Activated T-helper 1 cell treated with Interleukin-2 at 50 U/mL for 16 hours (primary cell): ENCODE results near the gene ZNF185.
"Not testable (repeated sequence)": the region's sequence is repeated elsewhere in the genome, so short reads cannot be mapped to it uniquely, and the experiment has no call there.

Experiments used
- DNase-seq: peaks from one replicate; pipeline ENCODE4 v3.0.0-alpha.2; 2020; ENCODE audit warnings: low read depth

Gene ZNF185

DNA sequence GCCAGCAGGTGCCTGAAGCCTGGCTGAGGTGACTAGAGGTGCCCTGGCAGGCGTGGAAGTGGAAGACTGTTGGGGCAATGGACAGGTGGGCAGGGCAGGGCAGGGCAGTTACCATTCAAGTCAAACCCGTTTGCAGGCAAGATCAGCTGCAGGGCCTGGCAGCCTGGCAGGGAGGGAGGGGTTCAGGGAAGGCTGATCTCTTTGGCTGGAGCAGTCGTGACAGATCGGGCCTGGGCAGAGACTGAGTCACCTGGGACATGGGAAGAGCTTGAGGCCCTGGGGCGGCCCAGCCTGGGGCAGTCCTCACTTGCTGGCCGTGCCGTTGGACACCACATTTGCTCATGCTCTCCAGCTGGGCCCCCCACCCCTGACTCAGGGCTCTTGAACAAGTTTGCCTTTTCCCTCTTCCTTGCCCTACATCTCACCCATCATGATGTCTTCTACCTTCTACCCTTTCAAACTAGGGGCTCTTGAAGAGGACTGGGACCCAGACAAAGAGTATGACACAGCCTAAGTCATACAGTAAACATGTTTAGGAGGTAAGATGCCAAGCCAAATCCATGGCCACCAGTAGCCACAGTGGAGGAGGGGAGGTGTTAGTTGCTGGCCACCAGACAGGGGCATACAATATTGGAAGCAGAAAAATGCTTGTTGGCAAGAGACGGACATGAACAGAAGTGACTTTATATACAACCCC lies 2.0 kb upstream of the ZNF185 start:
- DNase-seq = no peak

DNA sequence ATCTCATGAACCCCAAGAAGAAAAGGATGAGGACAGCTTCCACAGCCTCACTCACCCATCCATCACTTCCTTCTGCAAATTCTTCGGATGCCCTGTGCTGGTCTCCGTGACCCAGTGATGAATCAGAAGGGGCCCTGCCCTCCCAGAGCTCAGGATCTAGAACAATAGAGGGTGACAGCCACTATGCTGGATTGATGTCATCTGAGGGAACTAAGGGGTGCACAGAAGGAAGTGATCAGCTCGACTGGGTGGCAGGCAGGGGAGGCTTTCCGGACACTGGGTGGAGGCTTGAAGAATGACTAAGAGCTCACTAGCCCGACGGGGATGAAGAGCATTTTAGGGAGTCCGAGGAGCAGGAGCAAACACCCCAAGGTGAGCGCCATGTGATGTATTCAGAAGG lies 1.4 kb upstream of the ZNF185 start:
- no peak for DNase-seq

DNA sequence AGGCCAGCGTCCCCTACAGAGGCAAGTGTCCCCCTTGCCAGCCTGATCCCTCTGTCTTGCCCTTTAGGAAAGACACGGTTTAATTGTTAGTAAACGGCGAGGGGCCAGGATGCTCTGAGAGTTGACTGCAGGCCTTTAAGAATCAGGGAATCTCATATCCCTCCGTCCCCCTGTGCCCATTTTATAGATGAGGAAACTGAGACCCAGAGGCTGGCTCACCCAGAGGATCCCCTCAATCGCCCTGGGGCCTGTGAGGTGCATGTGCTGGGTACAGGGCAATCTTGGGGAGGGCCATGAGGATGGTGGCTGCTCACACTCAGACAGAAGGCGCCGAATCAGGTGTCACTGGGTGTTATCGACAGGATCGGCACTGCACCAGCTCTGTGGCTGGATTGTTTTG lies 575 bp downstream of the ZNF185 start:
- DNase-seq = no peak

- no peak for DNase-seq
Measured at GRCh38 chrX:152899111-152899873, 1.4 kb downstream of the ZNF185 start.

DNA sequence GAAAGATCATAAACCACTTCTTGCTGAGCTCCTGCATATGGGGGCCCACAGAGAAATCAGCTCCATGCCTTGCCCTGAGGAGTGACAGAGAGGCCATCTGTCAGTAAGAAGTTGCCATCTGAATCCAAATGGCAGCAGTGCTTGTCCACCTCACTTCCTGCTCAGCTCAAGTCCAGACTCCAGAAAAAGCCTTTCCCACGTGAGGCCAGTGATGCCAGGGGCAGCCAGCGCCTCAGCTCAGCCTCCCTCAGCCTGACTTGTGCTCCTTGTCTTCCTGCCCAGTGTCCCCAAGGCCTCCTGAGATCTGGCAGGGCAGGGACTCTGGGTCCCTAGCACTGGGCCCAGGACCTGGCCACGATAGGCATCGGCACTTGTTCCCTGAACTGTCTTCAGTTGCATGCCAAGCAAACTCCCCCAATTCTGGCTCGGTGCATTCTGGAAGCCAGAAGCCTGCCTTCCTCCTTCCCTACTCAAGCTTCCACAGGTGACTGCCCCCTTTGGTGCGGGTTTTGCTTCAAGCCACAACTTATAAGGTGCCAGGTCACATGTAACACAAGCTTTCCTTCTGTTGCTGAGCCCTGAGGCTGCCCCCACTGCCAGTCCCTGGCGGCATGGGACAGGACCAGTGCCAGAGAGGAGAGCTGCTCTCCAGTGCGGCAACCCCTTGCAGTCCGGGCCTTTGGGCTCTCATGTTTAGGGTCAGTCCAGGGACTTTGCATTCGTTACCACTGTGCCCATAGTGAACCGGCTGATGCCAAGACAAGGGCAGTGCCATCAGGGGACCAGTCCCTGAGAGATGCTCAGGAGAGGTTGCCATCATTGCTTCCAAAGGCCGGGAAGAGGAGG lies 2.2 kb downstream of the ZNF185 start:
- DNase-seq = no peak

DNA sequence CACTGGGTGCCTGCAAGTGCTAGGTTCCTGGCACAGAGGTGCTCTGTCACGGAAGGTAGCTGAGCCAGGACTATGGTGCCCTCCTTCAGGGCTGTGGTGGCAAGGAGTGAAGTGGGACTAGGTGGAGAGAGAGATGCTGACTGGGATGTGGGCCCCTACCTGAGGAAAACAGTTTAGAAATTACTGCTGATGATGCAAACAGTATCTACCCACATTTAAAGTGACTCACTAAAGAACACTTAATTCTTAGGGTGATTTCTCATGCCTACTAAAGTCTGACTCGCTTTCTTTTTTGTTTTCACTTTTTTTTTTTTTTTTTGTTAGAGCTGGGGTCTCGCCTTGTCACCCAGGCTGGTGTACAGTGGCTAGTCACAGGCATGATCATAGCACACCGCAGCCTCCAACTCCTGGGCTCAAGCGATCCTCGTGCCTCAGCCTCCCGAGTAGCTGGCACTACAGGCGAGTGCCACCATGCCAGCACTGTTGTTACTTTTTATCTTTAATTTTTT lies 3.1 kb downstream of the ZNF185 start:
- DNase-seq = no peak

DNA sequence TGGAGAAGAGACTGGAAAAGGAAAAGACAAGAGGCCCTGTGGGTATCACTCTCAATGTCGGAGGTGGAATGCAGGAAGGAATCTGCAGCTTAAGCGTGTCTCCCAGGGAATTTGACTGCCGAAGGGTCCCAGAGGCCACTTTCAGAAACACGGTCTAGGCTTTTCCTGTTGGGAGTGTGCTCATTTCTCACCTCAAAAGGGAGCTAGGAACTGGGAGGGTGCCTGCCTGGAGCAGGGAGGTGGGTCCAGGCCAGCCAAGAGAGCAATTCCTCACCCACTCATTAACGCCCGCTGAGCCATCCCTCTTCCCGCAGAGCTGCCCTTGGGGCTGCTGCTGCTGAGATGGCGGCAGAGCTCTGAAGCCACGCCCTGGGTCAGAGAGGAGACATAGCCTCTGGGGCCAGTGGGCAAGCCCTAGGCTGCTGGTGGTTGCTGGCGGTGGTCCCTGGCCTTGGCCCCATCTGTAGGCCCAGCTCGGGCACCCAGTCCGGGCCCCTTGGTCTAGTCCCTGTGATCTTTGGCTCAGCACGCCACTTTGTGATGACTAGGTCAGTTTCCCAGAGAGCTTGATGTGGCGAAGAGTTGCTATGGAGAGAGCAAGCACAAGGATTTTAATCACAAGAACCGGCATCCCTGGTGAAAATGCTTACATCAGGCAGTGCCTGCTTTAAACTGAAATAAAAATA lies 4.1 kb downstream of the ZNF185 start:
- no peak for DNase-seq

- no peak for DNase-seq
Measured at GRCh38 chrX:152902502-152902820, 4.6 kb downstream of the ZNF185 start.

GRCh38 chrX:152903589-152903988 lies 5.7 kb downstream of the ZNF185 start:
- no peak for DNase-seq

GRCh38 chrX:152904151-152905080 lies 6.5 kb downstream of the ZNF185 start:
- peak; percentile 12 for DNase-seq

DNA sequence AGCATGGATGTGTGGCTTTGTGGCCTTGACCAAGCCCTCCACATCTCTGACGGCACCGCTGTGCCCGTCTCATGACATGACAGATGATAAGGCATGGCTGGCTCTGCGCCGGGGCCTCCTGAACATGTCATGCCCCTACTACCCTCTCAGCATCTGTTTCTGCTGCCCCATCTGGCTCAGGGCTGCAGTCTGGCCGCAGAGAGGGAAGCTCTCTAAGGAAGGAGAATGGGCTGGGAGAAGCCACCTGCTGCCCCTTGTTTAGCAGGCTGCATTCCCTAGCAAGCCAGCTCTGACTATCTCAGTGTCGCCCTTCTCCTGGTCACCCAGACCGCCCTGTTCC lies 7.2 kb downstream of the ZNF185 start:
- no peak for DNase-seq

GRCh38 chrX:152907084-152907651 lies 9.3 kb downstream of the ZNF185 start:
- no peak for DNase-seq

GRCh38 chrX:152908486-152908885 lies 10.6 kb downstream of the ZNF185 start:
- DNase-seq = no peak

DNA sequence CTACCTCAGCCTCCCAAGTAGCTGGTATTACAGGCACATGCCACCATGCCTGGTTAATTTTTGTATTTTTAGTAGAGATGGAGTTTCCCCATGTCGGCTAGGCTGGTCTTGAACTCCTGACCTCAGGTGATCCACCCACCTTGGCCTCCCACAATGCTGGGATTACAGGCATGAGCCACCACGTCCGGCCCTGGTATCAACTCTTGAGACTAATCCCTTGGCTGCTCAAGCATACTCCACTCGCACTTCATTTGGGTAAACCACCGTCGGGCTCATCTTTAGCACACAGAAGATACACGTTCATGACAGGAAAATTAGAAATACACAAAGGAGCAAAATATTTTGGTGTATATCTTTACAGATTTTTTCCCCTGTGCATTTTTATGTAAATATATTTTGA lies 12.2 kb downstream of the ZNF185 start:
- DNase-seq = not testable (repeated sequence)

GRCh38 chrX:152912106-152912505 lies 14.2 kb downstream of the ZNF185 start:
- DNase-seq = no peak

- DNase-seq = no peak
Measured at GRCh38 chrX:152912641-152913040, 14.8 kb downstream of the ZNF185 start.

DNA sequence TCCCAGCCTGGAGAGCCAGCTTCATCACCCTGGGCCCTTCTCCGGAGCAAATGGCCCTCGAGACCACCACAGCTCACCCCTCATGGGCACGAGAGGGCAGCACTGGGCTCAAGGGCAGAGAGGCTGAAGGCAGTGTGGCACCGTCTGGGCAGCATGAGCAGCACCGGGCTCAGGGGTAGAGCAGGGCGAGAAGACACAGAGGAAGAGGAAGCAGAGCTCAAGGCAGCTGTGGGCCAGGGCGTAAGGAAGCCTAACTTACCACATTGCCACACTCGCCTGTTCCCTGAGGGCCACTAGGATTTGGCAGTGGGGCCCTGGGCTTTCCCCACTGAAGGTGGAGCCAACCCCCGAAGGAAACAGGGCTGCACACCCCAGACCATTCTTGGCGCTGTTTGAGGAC lies 15.5 kb downstream of the ZNF185 start:
- DNase-seq = no peak

- no peak for DNase-seq
Measured at GRCh38 chrX:152913910-152914309, 16.0 kb downstream of the ZNF185 start.

- no peak for DNase-seq
Measured at GRCh38 chrX:152915541-152916241, 17.8 kb downstream of the ZNF185 start.
